GM15510 (cell line): ENCODE results near the gene DLG2.

Source experiments
- POLR2A ChIP-seq: IDR thresholded peaks from 3 replicates; pipeline ENCODE4 v1.6.1; 2011; ENCODE audit warnings: borderline replicate concordance; ENCODE audit not compliant: insufficient read length; ENCODE audit errors: extremely low read depth

DLG2 gene

DNA sequence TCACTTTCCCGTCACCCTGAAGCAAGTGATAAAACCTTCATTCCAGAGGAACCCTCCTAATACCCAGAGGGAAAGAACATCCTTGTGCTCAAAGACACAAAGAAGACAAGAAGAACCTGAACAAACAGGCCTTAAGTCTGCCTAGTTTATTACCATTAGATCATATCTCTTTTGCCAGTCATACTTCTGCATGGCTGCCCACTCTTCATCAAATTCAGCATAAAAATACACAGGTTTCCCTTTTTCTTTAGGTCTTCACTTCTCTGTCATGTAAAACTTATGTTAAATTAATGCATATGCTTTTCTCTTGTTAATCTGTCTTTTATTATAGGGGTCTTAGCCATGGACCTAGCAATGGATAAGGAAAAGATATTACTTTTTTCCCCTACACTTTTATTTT is 459.7 kb downstream of the DLG2 start:
- no peak for TF ChIP-seq POLR2A

DNA sequence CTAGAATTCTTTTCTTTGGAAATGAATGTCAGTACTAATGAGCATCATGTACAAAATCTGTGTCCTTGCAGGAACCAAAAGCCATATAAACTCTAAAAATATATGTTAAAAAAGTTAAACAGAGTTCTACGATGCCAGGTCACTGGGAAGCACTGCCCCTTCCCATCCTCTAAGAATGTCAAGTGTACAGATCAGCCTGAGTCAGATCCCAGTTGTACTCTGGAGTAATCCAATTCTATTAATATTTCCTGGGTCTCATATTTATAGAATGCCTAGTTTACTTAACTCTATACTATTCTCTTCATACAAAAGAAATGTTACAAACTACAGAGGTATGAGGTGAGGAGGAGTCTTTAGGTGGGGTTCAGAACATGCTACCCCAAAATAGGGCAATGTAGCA is 460.1 kb downstream of the DLG2 start:
- no peak for TF ChIP-seq POLR2A

DNA sequence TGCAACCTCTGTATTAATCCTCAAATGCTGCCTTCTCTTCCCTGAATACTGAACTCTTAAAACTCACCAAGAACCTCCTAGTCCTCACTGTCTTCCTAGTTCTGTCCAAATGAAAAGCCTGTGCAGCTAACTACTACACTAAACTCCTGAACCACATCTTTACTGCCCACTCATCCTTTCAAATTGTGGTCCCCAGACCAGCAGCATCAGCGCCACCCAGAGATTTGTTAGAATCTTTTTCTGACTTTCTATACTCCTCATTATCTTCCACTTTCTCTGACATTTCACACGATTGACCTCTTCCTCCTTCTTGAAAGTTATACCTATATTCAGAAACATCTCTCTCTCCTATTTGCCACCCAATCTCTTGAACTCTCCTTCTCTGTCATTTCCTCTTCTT is 461.3 kb downstream of the DLG2 start:
- TF ChIP-seq POLR2A, result no peak

DNA sequence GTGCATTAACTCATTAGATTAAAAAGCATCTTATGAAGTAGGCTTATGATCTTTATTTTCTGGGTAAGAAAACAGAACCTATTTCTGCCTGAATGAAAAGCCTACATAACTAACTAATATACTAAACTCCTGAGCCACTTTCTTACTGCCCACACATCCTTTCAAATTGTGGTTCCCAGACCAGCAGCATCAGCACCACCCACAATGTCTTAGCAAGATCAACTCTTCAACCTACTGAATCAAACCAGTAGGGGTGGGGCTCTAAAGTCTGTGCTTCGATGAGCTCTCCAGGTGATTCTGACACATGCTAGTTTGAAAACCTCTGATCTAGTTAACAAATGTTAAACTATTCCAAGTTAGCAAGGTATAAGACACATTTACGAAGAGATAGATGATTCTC is 462.4 kb downstream of the DLG2 start:
- TF ChIP-seq POLR2A, result no peak

DNA sequence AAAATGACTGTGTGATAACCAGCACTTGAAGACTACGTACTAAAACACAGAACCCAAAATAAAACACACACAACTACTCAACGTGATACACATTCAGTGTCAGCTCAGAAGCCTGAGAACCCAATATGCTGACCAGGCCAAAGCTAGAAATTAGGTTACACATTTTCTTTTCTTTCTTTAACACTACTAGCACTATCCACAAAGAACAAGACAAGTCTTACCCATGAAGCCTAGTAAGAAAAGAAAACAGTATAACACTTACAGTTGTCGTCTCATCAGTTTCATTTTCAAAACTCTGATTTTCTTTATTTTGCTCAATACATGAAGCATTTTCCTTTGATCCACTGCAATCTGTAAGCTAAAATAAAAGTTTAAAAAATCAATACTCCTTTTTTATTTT is 472.9 kb downstream of the DLG2 start:
- TF ChIP-seq POLR2A, result no peak

DNA sequence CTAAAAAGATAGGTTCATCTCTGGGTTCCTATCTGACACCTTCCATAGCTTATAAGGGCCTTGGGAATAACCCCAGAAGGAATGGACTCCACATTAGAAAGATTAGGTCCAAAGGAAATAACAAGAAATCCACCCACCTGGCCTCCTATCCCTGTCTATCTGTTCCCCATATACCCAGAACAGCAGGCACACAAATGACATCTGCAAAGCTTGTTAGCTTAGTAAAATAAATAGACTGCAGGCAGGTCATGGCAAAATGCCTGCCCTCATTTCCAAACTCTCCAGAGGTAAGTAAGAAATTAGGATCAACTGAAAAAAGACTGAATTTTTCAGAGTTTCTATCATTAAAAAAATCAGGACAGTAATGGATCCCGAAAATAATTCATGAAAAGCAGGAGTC is 489.5 kb downstream of the DLG2 start:
- no peak for TF ChIP-seq POLR2A

DNA sequence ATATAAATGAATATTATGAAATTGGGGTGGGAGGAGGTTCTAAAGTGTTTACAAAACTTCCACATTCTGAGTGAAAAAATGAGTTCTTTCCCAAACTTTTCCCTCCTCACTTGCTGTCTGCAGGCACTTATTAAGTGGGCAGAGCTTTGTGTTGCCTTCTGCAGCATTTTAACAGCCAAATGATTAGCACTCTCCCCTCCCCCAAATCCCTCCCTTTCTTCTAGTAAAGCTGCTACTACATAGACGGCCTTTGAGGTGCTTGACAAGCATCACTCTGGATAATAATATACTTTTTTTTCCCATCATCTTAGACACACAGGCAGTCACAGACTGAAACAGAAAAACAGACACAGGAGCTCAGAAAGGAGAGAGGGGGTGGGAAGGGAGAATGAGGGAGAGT is 493.5 kb downstream of the DLG2 start:
- TF ChIP-seq POLR2A, result no peak

DNA sequence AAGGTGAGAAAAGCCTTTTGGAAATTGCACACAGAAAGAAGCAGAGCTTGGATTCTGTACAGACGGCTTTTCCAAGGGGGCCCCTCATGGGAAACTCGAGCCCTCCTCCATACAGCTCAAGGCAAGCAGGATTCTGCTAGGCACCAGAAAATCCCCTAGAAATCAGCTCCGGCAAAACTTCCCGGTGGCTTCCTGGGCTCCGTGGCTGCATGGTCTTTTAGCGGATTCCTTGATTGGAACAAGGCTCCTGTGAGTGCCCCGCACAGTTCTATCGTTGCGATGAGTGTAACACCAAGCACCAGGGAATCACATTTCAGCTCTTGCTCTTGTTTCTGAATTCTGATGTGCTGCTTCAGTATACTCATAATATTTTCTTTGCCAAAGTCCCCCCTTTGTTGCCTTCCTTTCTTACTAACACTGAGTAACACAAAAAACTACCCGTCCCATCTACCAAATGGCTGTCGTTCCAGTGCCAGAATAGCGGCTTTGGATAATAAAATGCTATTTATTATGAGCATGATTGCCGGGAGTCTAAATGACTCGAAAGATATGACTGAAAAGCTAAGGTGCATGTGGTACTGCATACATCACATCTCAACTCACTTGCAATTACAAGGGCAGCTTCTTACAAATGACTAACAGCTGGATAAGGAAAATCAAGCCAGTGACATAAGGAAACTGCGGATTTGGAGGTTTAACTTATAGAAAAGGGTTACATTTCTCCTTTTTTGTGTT is 494.1 kb downstream of the DLG2 start:
- TF ChIP-seq POLR2A, result no peak

DNA sequence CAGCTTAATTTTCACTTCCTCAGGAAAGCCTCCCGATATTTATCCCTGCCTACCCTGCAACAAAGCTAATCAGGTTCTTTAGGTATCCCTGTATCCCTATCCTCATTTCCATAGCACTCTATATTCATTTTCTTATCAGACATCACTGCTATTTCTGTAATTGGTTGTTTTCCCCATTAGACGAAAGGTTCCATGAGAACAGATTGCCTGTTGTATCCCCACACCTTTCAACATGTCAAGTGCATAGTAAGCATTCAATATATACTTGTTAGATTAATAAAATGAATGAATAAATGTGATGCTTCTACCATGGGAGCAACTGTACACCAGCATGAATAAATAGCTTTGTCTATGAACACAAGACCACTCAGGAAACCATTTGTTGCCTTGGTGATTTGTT is 499.8 kb downstream of the DLG2 start:
- TF ChIP-seq POLR2A, result no peak

DNA sequence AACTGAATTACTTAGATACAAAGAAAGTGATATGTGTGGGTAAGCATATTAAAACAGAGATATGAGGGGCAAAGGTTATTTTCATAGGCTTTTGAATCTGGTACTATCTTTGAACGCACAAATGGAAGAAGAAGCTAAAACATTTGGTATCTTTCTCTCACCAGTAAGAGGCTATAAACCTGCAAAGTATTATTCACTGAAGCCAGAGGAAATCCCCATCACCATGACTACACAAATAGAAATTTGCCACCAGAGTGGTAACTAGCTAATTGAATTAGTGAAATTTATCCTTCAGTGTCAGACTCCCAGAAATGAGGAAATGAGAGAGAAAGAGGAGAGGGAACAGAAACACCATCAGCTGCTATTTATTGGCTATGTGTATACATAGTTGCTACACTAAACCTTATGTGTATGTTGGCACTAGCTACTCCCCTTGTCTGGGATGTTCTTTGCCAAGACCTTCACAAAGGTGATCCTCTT is 503.4 kb downstream of the DLG2 start:
- TF ChIP-seq POLR2A, result no peak

DNA sequence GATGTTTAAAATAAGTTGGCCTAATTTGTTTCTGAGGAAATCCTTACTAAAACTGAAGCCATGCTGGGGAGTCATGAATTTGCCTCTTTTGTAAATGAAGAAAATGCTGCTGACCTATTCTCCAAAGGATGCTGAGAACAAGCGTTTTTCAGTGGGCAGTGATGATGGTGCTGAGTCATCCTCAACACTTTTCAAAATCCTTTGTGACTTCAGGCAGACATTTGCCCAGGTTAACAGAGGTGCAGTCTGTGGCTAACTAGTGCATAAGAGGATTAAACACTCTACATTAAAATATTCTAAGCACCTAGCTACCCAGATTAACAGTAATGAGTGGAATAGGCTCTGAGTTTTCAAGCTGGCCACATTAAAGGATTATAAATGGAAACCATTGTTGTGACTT is 509.0 kb downstream of the DLG2 start:
- no peak for TF ChIP-seq POLR2A

DNA sequence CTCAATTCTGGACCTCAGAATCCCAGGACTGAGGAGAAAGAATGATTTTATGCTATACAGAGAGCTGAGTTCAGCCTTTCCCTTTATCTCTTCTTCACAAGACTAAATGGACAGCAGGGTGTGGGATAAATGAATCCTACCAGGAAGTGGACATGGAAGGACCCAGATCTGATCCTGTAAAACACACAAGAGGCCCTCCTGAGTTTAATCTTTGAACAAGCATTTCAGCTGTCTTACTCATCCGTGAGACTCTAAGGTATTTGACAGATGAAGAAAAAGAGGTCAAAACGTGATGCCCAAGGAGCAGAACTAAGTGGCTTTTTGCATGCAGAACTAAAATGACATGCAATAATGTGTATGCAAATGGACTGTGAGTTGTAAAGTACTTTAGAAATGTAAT is 511.3 kb downstream of the DLG2 start:
- TF ChIP-seq POLR2A, result no peak

DNA sequence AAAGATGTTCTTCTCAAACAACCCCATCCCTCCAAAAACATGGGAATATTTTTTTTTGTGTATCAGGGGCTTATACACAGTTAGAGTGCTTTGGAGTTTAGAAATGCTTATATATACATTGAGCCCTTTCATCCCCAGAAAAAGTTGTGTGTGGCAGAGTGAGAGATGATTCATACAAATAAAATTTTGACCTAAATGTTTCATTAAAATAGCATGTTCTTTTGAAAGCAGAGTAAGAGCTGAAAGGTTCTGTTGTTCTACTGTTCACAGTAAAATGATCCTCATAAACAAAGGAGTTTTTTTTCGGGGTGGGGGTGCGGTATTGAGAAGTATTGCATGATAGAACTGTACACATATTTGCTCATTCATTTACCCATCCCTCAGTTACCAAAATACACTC is 512.4 kb downstream of the DLG2 start:
- no peak for TF ChIP-seq POLR2A

DNA sequence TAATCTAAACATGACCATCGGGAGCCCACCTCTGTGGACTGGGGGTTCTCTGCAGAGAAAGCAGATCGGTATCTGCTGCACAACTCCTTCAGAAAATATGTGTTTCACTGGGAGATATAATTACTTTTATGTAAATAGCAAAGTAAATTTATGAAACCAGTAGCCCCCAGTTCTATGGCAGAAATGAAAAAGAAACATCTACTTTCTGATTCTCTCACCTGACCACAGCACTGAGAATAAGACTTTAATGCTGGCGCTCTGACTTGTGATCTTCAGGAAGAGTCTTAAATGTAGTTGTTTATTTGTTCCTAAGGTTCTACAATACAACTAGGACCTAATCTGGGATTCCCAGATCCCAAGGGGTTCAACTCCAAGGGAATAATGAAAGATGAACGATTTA is 518.0 kb downstream of the DLG2 start:
- no peak for TF ChIP-seq POLR2A

DNA sequence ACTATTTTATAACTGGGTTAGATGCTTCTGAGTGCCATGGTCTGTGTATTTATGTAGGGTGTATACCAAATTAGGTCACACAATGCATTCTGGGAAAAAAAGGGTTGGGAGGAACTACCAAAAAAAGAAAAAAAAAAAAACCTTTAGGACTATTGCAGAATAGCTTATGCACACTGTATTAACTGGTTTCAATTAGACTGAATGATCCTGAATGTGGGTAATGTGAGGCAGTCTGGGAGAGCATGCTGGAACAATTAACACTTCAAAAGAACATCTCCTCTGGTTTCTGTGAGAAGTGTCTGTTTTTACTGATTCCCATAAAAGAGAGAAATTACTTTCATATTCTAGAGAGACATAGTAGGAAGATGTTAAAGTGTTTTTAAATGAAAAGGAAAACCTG is 521.3 kb downstream of the DLG2 start:
- no peak for TF ChIP-seq POLR2A

DNA sequence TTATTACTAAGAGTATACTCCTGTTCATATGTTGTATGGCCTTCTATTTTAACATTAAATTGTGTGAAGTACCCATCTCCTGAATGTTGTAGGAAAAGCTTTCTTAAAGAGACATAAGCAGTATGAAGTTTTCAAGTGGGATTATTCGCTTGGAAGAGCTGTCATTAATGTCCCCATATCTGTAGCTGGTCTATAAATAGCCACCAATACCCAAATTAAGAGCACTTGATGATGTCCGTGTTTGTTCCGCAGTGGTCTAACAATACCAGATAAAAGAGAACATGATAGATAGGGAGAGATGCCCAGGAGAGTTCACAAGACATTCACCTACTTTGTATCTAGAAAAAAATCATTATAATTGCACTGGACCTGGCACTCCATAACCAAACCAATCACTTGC is 527.6 kb downstream of the DLG2 start:
- TF ChIP-seq POLR2A, result no peak

DNA sequence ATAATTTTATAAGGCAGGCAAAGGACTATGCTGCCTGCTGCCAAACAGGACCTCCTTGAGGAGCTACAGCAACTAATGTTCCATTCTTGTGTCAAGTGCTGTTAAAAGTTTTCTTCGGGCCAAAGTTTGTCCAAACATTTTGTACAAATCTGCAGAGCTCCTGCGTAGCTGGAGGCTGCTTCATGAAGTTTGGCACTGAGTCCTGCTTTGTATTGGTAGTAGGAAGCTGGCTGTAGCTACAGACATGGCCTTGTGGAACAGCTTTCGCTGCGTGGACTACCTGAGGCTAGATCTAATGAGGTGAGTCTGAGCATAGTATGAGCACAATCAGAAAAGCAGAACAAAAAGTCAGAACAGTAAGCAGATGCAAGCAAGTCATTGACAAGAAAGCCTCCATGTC is 528.1 kb downstream of the DLG2 start:
- no peak for TF ChIP-seq POLR2A

DNA sequence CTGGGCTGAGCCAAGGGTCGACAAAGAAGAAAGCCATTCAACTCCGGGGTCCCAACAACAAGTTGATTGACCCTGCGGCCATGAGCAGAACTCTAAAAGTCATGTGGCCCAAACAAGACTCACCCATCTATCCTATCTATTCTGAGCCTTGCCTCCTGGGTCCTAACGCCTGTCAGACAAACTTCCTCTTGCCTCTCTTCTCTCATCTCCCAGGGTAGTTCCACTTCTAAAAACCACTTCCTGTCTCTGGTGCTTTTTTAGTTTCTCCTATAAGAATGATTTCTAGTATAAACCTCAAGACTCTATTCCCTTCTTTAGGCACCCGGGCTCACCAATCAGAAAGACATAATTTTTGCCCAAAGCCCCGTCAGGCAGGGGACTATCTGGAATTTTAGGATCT is 530.2 kb downstream of the DLG2 start:
- TF ChIP-seq POLR2A, result no peak

DNA sequence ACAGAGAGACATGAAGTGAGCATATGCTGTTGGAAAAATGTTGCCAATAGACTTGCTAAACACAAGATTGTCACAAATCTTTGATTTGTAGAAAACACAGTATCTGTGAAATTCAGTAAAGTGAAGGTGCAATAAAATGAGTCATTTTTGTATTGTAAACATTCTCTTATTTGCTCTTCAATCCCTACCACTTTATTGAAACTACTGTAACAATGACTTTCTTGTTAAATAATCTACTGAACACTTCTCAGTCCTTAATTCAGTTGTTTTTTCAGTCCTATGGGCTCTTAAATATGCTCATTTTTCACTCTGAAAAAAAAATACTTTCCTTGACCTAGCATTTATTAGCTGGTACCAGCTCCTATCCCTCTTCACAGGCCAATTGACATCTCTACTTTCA is 531.9 kb downstream of the DLG2 start:
- TF ChIP-seq POLR2A, result no peak
